MCF 10A (cell line): ENCODE data around the gene ACSL3. TPM values are rescaled to one million over a fixed set of nuclear protein-coding genes. Genes with fewer than 3 reads are reported as not detected.
A peak's percentile ranks its signal among the peaks of the same experiment; 100 is the strongest.

Experiments used
- BruUV-seq: library from RNA; stranded (reverse); fragments of 400-500 nt; replicated peaks from 2 replicates; lab custom pipeline; 2021; lab: Mats Ljungman, UMichigan
- CTCF ChIA-PET: fragments of 300-600 bp; sonication (Branson Sonifier 250); formaldehyde crosslinking; extraction: SDS; loops from one replicate; lab custom pipeline; 2021; ENCODE audit warnings: antibody characterized with exemption, inconsistent platforms; lab: Yijun Ruan, JAX
- POLR2A ChIA-PET: fragments of 300-600, 350-650 bp; sonication (Branson Sonifier 250); formaldehyde crosslinking; extraction: SDS; loops from one replicate; lab custom pipeline; 2020; ENCODE audit warnings: antibody characterized with exemption, inconsistent platforms; lab: Yijun Ruan, JAX
- DNase-seq: peaks from one replicate; pipeline ENCODE4 v3.0.0-alpha.2; 2018; ENCODE audit not compliant: unreplicated experiment
- H3K27ac Mint-ChIP-seq: one replicate; pipeline ENCODE4 v1.8.0; 2022; ENCODE audit warnings: mild to moderate bottlenecking, low read depth, mixed read lengths; ENCODE audit not compliant: unreplicated experiment
- H3K27me3 Mint-ChIP-seq: one replicate; pipeline ENCODE4 v1.8.0; 2022; ENCODE audit warnings: mixed read lengths; ENCODE audit not compliant: insufficient read depth, unreplicated experiment
- H3K36me3 Mint-ChIP-seq: one replicate; pipeline ENCODE4 v1.8.0; 2022; ENCODE audit warnings: mild to moderate bottlenecking, moderate library complexity, mixed read lengths; ENCODE audit not compliant: insufficient read depth, unreplicated experiment
- H3K4me1 Mint-ChIP-seq: one replicate; pipeline ENCODE4 v1.8.0; 2022; ENCODE audit warnings: mixed read lengths; ENCODE audit not compliant: insufficient read depth, unreplicated experiment
- H3K4me3 Mint-ChIP-seq: one replicate; pipeline ENCODE4 v1.8.0; 2022; ENCODE audit warnings: mild to moderate bottlenecking, moderate library complexity, mixed read lengths; ENCODE audit not compliant: unreplicated experiment
- H3K9me3 Mint-ChIP-seq: one replicate; pipeline ENCODE4 v1.8.0; 2022; ENCODE audit warnings: mixed read lengths; ENCODE audit not compliant: unreplicated experiment
- CTCF ChIP-seq: fragments of 200-600 bp; IDR thresholded peaks from one replicate; pipeline ENCODE4 v1.8.0; 2022; ENCODE audit warnings: antibody characterized with exemption, mild to moderate bottlenecking; ENCODE audit not compliant: unreplicated experiment
- intact Hi-C: fragments of 100-400 bp; cut with micrococcal nuclease; formaldehyde crosslinking; loops from 2 replicates; pipeline ENCODE4 v1.14.1; 2022
- total RNA-seq: library from RNA; stranded (reverse); gene quantifications from 2 replicates; pipeline ENCODE4 v1.2.3, GENCODE V29; 2022

Gene ACSL3
- total RNA-seq, 1 experiment from 2014 or later, result 183 TPM

GRCh38 chr2:222828572-222828971, 32.3 kb upstream of the ACSL3 start:
- Mint-ChIP-seq H3K36me3 (no peaks in the 10 kb centered on the region), H3K27ac (peak overlapping the region; percentile 86), H3K27me3 (no peaks in the 10 kb centered on the region), H3K4me3 (no peak overlapping the region), H3K9me3 (no peaks in the 10 kb centered on the region), H3K4me1 (peaks cover 20% of the 10 kb centered on the region)
- no TSS peak for BruUV-seq
- intact Hi-C loops, result loop anchor here (5.0 kb wide), 1 partner anchor 34 kb away; the partner anchor contains the start of gene ACSL3
- TF ChIP-seq CTCF, result no peak
- DNase-seq, result peak; percentile 69
- ChIA-PET CTCF (no interaction called here), POLR2A (interaction anchor here (0.6 to 3.9 kb wide), 8 partner anchors 9 to 75 kb away, joined by 3 to 32 read pairs (median 5); no protein-coding TSS in a partner anchor)

GRCh38 chr2:222830164-222830563, 30.7 kb upstream of the ACSL3 start:
- H3K4me3 Mint-ChIP-seq, result no peak overlapping the region
- no peak overlapping the region for H3K27ac Mint-ChIP-seq
- DNase-seq, result no peak
- POLR2A ChIA-PET, result interaction anchor here (0.6 to 1.5 kb wide), 4 partner anchors 15 to 78 kb away, joined by 3 to 5 read pairs (median 4); no protein-coding TSS in a partner anchor
- no TSS peak for BruUV-seq
- intact Hi-C loops, result no loop called here
- peaks cover 22% of the 10 kb centered on the region for H3K4me1 Mint-ChIP-seq
- no peaks in the 10 kb centered on the region for H3K9me3 Mint-ChIP-seq
- no peaks in the 10 kb centered on the region for H3K27me3 Mint-ChIP-seq
- no peak for TF ChIP-seq CTCF
- peaks cover 8% of the 10 kb centered on the region for H3K36me3 Mint-ChIP-seq
- CTCF ChIA-PET, result no interaction called here

GRCh38 chr2:222833410-222833809, 27.4 kb upstream of the ACSL3 start:
- ChIA-PET POLR2A (interaction anchor here (1.0 to 9.3 kb wide), 4 partner anchors 9 to 29 kb away, joined by 3 to 205 read pairs (median 6); partner anchors contain the start of gene ACSL3), CTCF (interaction anchor here (0.7 to 1.3 kb wide), 2 partner anchors 70 to 125 kb away, joined by 4 to 5 read pairs; no protein-coding TSS in a partner anchor)
- no peak for TF ChIP-seq CTCF
- BruUV-seq, result no TSS peak
- no peaks in the 10 kb centered on the region for H3K9me3 Mint-ChIP-seq
- H3K4me1 Mint-ChIP-seq, result peaks cover 37% of the 10 kb centered on the region
- no peak overlapping the region for H3K27ac Mint-ChIP-seq
- no peak overlapping the region for H3K4me3 Mint-ChIP-seq
- peaks cover 8% of the 10 kb centered on the region for H3K36me3 Mint-ChIP-seq
- H3K27me3 Mint-ChIP-seq, result no peaks in the 10 kb centered on the region
- DNase-seq, result no peak
- intact Hi-C loops, result no loop called here

- peaks cover 8% of the 10 kb centered on the region for H3K36me3 Mint-ChIP-seq
- ChIA-PET POLR2A (interaction anchor here (0.6 to 9.3 kb wide), 14 partner anchors 8 to 1128 kb away, joined by 3 to 205 read pairs (median 4); partner anchors contain the start of gene ACSL3), CTCF (interaction anchor here (0.6 to 2.3 kb wide), 8 partner anchors 8 to 129 kb away, joined by 3 to 13 read pairs (median 3); no protein-coding TSS in a partner anchor)
- H3K9me3 Mint-ChIP-seq, result no peaks in the 10 kb centered on the region
- TSS peak; percentile 28 for BruUV-seq
- H3K27ac Mint-ChIP-seq, result peak overlapping the region; percentile 39
- no peaks in the 10 kb centered on the region for H3K27me3 Mint-ChIP-seq
- peak; percentile 73 for DNase-seq
- no peak for TF ChIP-seq CTCF
- H3K4me1 Mint-ChIP-seq, result peaks cover 27% of the 10 kb centered on the region
- H3K4me3 Mint-ChIP-seq, result peak overlapping the region; percentile 49
- intact Hi-C loops, result no loop called here
Observed at GRCh38 chr2:222835143-222835822, 25.6 kb upstream of the ACSL3 start.
